ENCODE data around the gene ROR2. TPM values are rescaled to one million over a fixed set of nuclear protein-coding genes. Genes with fewer than 3 reads are reported as not detected.
"Not testable (repeated sequence)": the region's sequence is repeated elsewhere in the genome, so short reads cannot be mapped to it uniquely, and the experiment has no call there.

ROR2 gene
- total RNA-seq, 1 donor from 2014 or later: 0.43 TPM

DNA sequence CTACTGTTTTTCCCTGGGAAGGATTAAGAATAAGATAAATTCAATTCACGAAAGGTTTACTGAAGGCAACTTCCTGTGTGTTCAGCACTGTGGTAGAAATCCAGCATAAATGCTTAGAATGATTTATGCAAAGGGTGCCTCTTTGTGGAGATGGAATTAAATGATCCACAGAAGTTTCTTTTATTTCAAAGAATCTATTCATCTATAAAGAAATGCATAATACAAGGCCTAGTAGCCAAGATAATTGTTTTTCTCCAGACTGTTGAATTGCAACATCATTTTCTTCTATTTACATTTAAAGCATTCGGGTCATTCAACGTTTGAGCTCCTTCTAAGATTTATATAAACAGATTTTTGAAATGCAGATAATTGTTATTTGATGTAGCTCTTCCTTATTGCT lies 387.6 kb downstream of the ROR2 start:
- DNase-seq: no peak
- intact Hi-C loops (cut with DNase I): no loop called here
- no peak for ATAC-seq (ENCODE audit: poor library complexity)

DNA sequence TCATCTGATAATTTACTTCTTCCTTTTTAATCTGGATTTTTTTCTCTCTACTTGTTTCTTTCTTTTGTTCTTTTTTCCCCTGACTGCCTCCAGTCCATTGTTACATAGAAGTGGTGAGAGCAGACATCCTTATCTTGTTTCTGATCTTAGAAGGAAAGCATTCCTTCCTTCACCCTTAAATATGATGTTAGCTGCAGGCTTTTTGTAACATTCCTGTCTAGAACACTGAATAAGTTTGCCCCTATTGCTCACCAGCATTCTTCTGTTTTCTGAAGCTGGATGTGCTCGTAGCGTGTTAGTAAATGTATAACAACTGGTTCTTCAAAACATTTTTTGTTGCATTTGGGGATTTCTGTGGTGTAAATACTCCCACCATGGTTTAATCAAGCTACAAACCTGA lies 389.7 kb downstream of the ROR2 start:
- ATAC-seq (ENCODE audit: poor library complexity) (no peak), DNase-seq (no peak)
- intact Hi-C loops (cut with DNase I): no loop called here

DNA sequence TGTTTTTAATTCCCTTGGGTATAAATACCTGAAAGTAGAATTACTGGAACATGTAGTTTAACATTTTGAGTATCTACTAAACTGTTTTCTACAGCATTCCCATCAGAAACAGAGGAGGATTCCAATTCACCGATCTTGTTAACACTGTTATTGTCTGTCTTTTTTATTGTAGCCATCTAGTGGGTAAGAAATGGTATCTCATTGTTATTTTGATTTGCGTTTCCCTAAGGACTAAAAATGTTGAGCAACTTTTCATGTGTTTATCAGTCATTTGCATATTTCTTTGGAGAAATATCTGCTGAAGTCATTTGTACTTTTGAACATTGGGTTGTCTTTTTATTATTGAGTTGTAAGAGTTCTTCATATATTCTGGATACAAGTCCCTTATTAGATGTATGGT lies 391.1 kb downstream of the ROR2 start:
- ATAC-seq (ENCODE audit: poor library complexity) (no peak), DNase-seq (no peak)
- intact Hi-C loops (cut with DNase I): no loop called here

DNA sequence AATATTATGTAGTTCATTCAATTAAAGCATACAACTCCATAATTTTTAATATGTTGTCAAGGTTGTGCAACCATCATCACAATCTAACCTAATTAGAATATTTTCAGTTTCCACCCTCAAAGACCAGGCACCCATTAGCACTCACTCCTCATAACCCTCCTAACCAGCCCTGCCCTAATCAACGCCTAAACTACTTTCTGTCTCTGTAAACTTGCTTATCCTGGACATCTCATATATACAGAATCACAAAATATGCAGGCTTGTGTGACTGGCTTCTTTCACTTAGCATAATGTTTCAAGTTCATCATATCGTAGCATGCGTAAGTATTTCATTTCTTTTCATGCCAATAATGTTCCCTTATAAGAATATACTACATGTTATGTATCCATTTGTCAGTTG lies 391.6 kb downstream of the ROR2 start:
- intact Hi-C loops (cut with DNase I): no loop called here
- DNase-seq (no peak), ATAC-seq (ENCODE audit: poor library complexity) (no peak)

DNA sequence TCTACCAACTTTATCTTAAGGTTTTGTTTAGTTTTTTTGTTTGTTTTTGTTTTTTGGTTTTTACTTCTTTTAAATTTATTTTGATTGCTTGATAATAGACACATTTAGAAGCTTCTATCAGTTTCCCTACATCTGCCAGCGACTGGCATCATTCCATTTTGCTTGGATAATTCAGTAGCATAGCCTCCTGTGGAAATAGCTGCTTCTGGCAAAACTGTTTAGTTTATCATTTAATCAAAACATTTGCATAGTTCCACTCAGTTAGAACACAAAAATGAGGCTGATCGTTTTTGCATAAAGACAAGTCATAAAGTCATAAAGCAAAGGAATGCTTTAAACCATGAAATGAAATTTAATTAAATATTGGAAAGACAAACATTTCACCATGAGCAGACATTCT lies 392.7 kb downstream of the ROR2 start:
- DNase-seq: no peak
- no peak for ATAC-seq (ENCODE audit: poor library complexity)
- intact Hi-C loops (cut with DNase I): no loop called here

DNA sequence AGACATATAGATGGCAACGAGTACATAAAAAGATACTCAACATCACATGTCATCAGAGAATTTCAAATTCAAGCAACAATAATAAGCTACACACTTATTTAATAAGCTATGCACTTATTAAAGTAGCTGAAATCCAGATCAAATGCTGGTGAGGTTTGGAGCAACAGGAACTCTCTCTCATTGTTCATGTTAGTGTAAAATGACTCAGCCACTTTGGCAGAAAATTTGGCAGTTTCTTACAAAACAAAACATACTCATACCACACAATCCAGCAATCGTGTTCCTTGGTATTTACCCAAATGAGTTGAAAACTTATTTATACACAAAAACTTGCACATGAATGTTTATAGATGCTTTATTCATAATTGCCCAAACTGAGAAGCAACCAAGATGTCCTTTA lies 394.9 kb downstream of the ROR2 start:
- no peak for ATAC-seq (ENCODE audit: poor library complexity)
- DNase-seq: no peak
- intact Hi-C loops (cut with DNase I): no loop called here

DNA sequence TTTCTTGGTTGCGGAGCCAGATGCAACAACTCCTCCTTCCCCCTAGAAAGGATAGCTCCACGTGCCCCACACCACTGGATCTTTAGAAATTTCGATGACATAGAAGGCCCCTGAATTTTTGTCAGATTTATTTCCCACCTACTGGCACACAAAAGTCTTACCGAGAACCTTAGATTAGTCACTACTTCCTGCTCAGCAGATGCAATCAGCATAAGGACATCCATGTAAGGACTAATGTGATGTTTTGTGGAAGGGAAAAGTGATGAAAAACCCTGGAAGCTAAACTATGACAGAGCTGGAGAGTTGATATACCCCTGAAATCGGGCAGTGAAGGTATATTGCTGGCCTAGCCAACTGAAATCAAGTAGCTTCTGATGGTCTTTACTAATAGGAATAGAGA lies 400.9 kb downstream of the ROR2 start:
- no peak for DNase-seq
- ATAC-seq (ENCODE audit: poor library complexity): no peak
- intact Hi-C loops (cut with DNase I): no loop called here

DNA sequence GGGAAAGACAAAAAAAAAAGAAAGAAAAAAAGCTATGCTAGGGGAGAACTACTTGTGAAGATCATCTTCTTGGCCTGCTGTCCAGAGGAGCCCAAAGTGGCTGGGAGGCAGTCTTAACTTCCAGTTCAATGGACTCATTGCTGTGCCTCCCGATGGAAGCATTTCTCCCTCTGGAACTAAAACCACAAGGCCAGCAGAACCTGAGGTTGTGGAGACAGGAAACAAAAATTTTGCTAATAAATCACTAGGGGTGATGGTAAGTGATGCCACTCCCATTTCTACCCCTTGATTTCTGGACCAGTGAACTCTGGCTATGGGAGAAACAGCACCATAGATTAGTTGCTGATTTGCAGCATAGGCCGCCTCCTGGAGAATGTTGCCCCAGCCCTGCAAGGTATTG lies 402.9 kb downstream of the ROR2 start:
- intact Hi-C loops (cut with DNase I): no loop called here
- ATAC-seq (ENCODE audit: poor library complexity) (no peak), DNase-seq (no peak)

DNA sequence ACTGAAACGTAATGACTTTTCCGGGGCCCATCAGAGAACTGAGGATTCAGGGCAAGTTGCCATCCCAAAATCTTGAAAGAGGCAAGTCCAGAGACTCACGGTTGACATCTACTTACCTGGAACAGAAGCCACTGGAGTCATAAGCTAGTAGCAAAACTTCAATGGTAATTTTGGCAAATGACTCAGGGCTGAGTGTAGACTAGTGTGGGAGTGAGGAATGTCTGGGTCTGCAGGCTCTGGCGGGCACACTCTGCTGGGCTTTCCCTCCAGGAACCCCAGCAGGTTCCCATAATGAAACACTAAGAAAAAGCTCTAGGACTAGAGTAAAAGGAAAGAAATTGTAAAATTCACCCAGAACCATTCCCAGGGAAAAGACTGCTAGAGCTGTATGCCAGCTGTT lies 403.5 kb downstream of the ROR2 start:
- DNase-seq: no peak
- no peak for ATAC-seq (ENCODE audit: poor library complexity)
- intact Hi-C loops (cut with DNase I): no loop called here

DNA sequence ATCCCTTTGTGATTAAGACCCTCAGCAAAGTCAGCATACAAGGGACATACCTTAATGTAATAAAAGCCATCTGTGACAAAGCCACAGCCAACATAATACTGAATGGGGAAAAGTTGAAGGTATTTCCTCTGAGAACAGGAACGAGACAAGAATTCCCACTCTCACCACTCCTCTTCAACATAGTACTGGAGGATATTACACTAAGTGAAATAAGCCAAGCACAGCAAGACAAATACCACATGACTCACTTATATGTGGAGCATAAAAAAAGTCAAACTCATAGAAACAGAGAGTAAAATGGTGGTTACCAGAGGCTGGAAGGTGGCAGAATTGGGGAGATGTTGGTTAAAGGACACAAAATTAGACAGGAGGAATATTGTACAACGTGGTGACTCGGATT lies 408.3 kb downstream of the ROR2 start:
- ATAC-seq (ENCODE audit: poor library complexity) (no peak), DNase-seq (no peak)
- intact Hi-C loops (cut with DNase I): no loop called here

DNA sequence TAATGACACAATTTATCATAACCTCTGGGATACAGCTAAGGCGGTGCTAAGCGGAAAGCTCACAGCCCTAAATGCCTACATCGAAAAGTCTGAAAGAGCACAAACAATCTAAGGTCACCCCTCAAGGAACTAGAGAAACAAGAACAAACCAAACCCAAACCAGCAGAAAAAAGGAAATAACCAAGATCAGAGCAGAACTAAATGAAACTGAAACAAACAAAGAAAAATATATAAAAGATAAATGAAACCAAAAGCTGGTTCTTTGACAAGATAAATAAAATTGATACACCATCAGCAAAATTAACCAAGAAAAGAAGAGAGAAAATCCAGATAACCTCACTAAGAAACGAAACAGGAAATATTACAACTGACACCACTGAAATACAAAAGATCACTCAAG lies 409.5 kb downstream of the ROR2 start:
- ATAC-seq (ENCODE audit: poor library complexity); intact Hi-C loops (cut with DNase I); DNase-seq: not testable (repeated sequence)

DNA sequence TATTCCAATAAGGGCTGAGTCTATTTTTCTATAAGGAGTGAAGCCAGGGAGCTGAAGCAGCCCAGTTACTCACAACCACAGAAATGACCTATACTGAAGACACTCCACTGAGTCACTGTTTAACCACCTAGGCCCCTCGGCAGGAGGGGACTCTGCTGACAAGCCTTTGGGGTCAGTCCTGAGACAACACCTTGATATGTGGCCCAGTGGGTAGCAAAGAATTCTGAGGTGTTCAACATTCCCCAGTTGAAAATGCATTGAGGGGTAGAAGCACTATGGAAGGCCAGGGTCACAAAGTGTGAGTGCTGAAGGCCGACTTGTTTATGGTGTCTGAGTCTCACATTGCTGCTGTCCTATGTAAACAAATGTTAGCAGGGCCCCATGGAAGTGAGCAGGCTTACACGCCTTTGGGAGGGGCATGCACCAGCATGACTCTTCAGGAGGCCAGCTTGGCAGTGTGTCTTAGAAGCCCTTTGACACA lies 413.8 kb downstream of the ROR2 start:
- DNase-seq (no peak), ATAC-seq (ENCODE audit: poor library complexity) (no peak)
- intact Hi-C loops (cut with DNase I): no loop called here

DNA sequence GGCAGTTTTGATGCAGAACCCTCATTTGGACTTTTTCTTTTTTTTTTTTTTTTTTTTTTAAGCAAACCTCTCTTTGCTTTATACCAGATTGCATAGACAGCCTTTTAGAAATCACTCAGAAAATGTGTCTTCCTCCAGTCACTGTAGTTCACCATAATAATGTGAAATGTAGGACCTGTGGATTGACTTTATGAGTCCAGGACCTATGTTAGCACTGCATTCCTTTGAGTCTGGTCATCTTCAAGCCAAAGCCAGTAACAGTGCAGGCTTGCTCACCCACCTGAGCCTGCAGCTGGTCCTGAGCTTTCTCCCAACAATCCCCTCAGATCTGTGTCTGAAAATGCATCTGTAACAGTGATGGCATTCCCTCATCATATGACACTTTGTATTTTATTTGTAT lies 415.7 kb downstream of the ROR2 start:
- intact Hi-C loops (cut with DNase I): no loop called here
- ATAC-seq (ENCODE audit: poor library complexity): no peak
- DNase-seq: no peak

DNA sequence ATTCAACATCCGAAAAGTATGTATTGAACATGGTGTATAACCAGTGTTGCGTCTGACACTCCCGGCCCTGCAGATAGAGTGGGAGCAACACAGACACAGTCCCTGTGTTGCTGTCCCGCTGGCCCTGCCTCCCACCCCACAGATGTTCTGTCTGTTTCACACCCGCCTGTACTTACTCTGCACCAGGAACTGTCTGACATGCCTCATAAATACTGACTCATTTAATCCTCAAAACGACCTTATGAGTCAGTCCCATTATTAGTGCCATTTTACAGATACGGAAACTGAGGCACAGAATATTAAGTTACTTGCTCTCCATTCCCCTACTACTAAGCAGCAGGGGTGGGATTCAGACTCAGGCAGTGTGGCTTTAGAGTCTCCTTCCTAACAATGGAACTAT lies 416.6 kb downstream of the ROR2 start:
- no peak for DNase-seq
- intact Hi-C loops (cut with DNase I): no loop called here
- ATAC-seq (ENCODE audit: poor library complexity): no peak

DNA sequence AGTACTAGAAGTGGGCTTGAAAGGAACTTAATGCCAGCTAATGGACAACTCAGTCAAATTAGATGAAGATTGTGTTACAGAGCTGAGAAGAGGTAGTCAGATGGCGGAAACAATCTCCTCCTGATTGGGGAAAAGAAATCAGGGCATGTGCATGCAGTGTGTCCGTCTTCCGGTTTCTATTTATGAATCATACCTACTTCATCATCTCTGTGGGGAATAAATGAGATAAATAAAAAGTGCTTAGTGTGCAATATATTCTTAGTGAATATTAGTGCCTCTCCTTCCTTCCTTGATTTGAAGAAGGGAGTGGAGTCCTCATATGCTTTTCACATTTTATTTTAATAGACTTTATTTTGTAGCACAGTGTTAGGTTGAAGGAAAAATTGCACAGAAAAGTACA lies 417.7 kb downstream of the ROR2 start:
- ATAC-seq (ENCODE audit: poor library complexity): no peak
- no peak for DNase-seq
- intact Hi-C loops (cut with DNase I): no loop called here

DNA sequence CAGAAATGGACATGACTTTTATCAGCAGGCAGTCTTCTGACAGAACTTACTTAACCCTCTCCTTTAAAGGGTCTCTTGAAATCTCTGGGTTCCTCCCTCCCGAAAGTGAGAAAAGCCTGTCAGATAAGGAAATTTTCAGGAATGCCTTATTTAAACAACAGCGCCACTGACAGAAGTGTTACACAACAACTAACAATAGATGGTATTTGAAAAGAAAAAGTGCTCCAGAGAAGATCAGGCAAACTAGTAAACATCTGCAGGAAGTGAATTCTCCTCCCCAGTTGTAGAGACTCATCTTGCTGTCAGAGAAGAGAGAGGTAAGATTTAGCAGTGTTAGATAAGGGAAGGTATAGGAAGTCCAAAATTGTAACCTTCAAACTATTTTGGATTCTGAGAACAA lies 419.2 kb downstream of the ROR2 start:
- DNase-seq: no peak
- ATAC-seq (ENCODE audit: poor library complexity): no peak
- intact Hi-C loops (cut with DNase I): no loop called here

DNA sequence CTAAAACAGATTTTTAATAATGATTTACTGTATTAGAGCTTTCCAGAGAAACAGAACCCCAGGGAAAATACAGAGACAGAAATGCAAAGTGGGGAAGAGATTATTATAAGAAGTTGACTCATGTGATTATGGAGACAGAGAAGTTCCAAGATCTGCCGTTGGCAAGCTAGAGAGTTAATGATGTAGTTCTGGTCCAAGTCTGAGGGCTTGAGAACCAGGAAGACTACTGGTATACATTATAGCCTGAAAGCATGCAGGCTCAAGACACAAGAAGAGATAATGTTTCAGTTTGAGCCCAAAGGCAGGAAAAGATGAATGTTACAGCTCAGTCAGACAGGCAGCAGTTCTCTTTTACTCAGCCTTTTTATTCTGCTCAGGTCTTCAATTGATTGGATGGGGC lies 427.5 kb downstream of the ROR2 start:
- intact Hi-C loops (cut with DNase I): no loop called here
- DNase-seq (no peak), ATAC-seq (ENCODE audit: poor library complexity) (no peak)

DNA sequence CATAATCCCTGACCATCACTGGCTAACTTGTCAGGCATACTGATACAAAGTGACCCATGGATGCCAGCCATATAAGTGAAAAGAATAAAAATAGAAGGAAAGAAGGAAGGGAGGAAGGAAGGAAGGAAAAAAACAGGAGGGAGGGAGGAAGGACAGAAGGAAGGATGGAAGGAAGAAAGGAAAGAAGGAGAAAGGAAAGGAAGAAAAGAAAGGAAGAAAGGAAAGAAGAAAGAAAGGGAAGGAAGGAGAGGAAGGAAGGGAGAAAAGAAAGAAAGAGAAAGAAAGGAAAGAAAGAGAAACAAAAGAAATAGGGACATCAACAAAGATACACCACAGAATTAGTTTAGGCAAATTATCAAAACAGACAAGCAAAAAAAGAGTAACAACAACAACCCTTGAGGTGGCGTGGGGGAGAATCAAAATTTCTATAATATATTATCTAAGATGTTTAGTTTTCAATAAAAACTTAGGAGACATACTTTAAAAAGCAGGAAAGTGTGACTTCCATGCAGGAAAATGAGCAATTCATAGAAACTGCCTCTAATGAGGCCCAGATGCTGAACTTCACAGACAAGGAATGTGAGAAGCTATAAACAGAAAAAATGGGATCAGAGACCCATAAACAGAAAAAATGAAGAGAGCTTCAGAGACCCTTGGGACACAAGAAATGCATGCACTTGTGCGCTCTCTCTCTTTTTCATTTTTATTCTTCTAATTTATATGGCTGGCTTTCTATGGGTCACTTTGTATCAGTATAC lies 430.3 kb downstream of the ROR2 start:
- DNase-seq (no peak), ATAC-seq (ENCODE audit: poor library complexity) (no peak)
- intact Hi-C loops (cut with DNase I): no loop called here

DNA sequence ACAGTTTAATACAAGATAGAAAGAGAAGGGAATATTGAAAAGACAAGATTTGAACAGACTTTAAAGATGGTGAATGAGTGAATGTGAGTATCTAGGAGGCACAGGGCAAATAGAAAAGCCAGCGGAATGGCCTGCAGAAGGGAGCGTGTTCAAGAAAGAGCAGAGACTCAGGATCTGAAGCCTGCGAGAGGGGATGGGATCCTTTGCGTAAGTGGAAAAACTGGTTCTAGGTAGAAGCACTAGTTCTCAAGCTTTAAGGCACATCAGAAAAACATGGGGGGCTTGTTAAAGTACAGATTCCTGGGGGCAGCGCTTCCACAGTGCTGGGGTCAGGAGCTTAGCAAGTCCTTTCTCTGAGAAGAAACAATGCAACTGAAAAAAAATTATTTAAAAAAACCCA lies 431.6 kb downstream of the ROR2 start:
- no peak for ATAC-seq (ENCODE audit: poor library complexity)
- DNase-seq: no peak
- intact Hi-C loops (cut with DNase I): no loop called here

DNA sequence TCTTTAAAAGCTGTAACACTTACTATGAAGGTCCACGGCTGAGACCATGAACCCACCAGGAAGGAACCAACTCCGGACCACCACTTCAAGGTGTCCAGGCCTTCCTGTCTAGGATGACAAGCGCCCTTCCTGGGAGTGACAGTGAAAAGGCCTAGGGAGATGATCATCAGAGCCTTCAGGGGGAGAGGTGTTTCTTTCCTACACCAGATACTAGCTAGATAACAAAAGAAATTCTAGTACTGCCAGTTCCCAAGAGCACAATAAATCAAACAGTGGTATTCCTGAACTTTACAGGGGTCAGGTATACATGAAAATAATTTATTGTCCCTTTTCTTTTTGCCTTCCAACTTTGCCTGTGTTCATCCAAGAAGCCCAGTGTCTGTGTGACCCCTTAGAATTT lies 432.2 kb downstream of the ROR2 start:
- DNase-seq (no peak), ATAC-seq (ENCODE audit: poor library complexity) (no peak)
- intact Hi-C loops (cut with DNase I): no loop called here

DNA sequence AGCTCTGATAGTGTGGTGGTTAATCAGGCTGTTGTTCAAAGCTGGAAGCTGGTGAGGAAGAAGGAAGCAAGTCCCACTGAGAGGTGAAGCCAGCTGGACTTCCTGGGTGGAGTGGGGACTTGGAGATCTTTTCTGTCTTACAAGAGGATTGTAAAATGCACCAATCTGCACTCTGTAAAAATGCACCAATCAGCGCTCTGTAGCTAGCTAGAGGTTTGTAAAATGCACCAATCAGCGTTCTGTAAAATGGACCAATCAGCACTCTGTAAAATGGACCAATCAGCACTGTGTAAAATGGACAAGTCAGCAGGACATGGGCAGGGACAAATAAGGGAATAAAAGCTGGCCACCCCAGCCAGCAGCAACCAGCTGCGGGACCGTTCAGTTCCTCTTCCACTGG lies 432.7 kb downstream of the ROR2 start:
- DNase-seq; intact Hi-C loops (cut with DNase I); ATAC-seq (ENCODE audit: poor library complexity): not testable (repeated sequence)

Measured in Right ventricle myocardium superior (tissue), 1 donor.